Fibroblast of mammary gland (primary cell): ENCODE results near the gene PRKG1.

Experiments
- DNase-seq: peaks from one replicate; pipeline ENCODE4 v3.0.0-alpha.2; 2010; ENCODE audit warnings: low read depth
- H3K4me3 ChIP-seq: 2 replicates; pipeline ENCODE4 v1.5.1; 2011; ENCODE audit warnings: low read depth, mild to moderate bottlenecking, low read length, moderate library complexity; ENCODE audit not compliant: control insufficient read depth
- TF ChIP-seq, protein P1 (sequence below): conservative IDR thresholded peaks from 2 replicates; pipeline ENCODE4 v1.5.1; 2011; ENCODE audit warnings: low read depth, low read length, inconsistent platforms; ENCODE audit not compliant: control insufficient read depth, insufficient read depth

The PRKG1 gene

DNA sequence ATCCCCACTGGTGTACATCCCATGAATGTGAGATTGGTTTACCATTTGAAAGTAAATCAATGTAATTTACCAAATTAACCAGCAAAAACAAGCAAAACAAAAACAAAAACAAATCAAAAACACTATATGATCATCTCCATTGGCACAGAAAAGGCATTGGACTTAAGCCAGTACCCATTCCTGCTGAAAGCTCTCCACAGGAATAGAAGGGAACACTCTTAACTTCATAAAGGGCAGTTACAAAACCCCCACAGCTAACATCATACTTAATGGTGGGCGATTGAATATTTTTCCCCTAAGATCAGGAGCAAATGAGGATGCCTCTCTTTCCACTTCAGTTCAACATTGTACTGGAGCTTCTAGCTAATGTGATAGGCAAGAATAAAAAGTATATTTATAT lies 34.1 kb downstream of the PRKG1 start:
- no peak for DNase-seq
- TF ChIP-seq, protein P1, sequence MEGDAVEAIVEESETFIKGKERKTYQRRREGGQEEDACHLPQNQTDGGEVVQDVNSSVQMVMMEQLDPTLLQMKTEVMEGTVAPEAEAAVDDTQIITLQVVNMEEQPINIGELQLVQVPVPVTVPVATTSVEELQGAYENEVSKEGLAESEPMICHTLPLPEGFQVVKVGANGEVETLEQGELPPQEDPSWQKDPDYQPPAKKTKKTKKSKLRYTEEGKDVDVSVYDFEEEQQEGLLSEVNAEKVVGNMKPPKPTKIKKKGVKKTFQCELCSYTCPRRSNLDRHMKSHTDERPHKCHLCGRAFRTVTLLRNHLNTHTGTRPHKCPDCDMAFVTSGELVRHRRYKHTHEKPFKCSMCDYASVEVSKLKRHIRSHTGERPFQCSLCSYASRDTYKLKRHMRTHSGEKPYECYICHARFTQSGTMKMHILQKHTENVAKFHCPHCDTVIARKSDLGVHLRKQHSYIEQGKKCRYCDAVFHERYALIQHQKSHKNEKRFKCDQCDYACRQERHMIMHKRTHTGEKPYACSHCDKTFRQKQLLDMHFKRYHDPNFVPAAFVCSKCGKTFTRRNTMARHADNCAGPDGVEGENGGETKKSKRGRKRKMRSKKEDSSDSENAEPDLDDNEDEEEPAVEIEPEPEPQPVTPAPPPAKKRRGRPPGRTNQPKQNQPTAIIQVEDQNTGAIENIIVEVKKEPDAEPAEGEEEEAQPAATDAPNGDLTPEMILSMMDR = no peak
- H3K4me3 ChIP-seq = no peak overlapping the region

DNA sequence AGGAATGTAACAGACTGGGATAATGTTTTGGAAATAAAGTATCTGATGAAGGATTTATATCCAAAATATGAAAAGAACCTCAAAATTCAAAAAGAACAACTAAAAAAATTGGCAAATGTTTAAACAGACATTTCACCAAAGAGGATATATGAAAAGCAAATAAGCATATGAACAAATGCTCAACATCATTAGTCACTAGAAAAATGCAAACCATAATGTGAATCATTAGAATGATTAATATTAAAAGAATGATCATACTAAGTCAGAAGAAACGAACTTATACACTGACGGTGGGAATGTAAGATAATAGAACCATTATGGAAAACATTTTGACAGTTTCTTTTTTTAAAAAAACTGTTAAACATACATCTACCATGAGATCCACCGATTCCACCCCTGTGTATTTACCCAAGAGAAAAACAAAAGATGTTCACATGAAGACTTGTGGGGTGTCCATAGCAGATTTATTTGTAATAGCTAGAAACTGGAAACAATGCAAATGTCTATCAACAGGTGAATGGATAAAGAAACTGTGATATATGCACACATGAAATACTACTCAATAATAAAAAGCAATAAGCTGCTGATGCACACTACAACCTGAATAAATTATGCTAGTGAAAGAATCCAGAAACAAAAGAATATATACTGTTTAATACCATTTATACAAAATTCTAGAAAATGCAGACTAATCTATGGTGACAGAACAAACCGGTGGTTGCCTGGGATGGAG lies 35.7 kb downstream of the PRKG1 start:
- TF ChIP-seq, protein P1 = no peak
- no peak overlapping the region for H3K4me3 ChIP-seq
- DNase-seq = peak; percentile 82

DNA sequence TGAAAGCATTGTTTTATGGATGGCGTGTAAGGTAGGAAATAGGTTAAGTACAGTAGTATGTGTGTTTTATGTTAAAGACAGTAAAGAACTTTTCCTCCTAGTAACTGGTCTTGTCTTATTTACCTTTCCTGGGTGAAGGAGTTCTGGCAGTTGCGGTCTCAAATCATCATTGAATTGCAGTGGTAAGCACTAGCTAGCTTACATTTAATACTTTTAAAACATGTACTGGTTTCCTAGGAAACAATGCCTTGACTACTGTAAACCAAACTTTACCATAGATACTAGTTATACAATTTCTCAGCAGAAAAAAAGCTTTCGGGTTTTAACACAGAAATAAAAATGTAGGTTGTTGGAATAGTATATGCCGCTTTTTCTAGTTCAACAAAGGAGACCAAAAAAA lies 37.7 kb downstream of the PRKG1 start:
- no peak for DNase-seq
- H3K4me3 ChIP-seq = no peak overlapping the region
- TF ChIP-seq, protein P1 = no peak

DNA sequence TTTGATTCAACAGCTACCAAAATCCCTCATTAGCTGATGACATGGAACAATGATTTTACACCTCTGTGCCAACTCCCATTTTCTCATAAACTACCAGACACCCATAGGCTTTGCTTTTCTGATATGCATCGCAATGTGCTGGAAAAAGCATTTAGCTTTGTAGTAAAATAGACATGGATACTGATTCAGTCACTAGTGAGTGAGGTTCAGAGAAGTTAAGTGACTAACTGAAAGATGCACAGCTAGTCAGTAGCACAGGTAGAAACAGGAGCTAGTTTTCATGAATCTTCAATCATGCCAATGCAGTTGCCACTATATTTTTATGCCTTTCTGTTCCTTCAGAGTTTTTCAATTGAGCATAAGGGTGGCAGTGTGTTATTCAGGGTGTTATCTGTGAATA lies 38.7 kb downstream of the PRKG1 start:
- H3K4me3 ChIP-seq = no peak overlapping the region
- no peak for DNase-seq
- TF ChIP-seq, protein P1 = no peak

DNA sequence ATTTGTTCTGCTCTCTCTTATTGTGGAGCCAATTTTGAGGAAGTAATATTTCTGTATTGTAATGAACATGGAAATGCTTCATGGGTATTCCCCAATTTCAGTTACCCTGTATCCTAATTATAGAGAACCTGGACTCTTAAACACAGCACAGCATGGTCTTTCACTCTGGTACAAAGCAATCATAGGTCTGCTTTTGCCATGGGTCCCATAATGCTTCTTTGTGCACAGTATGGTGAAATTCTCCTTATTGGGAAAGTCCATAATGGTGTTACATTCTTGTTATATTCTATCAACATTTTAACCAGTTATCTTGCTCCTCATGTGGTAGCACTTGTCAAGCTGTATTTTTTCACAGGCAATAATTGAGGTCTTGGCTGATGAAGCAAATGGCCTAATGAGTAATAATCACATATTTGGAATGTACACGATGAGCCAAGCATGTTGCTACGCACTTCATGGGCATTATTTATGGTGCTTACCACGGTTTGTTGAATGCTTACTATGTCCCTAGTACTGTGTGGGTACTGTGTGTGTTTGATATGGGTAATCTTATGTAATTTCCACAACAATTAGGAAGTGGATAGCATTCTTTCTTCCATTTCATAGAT lies 42.9 kb downstream of the PRKG1 start:
- TF ChIP-seq, protein P1 = no peak
- DNase-seq = peak; percentile 49
- H3K4me3 ChIP-seq = no peak overlapping the region

DNA sequence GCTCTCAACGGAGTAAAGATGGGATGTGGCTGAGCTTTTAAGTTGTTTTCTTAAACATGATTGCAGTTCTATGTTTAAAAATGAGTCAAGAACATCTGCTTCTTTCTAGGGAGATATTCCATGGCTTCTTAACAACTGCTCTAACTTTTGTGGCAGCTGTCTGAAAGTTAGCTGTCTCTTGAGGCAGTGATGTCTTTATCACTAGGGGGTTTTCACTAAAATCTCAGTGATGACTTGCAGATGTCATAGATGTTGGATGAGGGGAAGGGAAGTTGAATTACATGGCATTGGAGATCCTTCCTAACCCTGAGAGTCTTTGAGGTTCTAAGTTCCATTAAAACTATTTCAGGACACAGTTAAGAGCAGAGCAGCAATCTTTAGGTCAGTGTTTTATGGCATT lies 43.5 kb downstream of the PRKG1 start:
- TF ChIP-seq, protein P1 = no peak
- DNase-seq = peak; percentile 46
- no peak overlapping the region for H3K4me3 ChIP-seq
